GM21447 (cell line): ENCODE results near the gene CDH12.
A peak's percentile ranks its signal among the peaks of the same experiment; 100 is the strongest.
"Not testable (repeated sequence)": the region's sequence is repeated elsewhere in the genome, so short reads cannot be mapped to it uniquely, and the experiment has no call there.

Experiments used
- ATAC-seq: cut with Tn5 transposase; IDR thresholded peaks from one replicate; pipeline ENCODE4 v1.9.1; 2021; ENCODE audit not compliant: unreplicated experiment

The CDH12 gene

GRCh38 chr5:22057012-22057411 lies 796.1 kb downstream of the CDH12 start:
- ATAC-seq, result no peak

- no peak for ATAC-seq
These were observed 796.5 kb downstream of the CDH12 start for GRCh38 chr5:22056601-22057000.

GRCh38 chr5:22053195-22053594 lies 799.9 kb downstream of the CDH12 start:
- no peak for ATAC-seq

- ATAC-seq, result no peak
These were observed 801.3 kb downstream of the CDH12 start for GRCh38 chr5:22051881-22052280.

- ATAC-seq, result no peak
These were observed 802.2 kb downstream of the CDH12 start for GRCh38 chr5:22050931-22051330.

- ATAC-seq, result no peak
These were observed 808.9 kb downstream of the CDH12 start for GRCh38 chr5:22044229-22044628.

GRCh38 chr5:22036061-22036460 lies 817.1 kb downstream of the CDH12 start:
- no peak for ATAC-seq

- no peak for ATAC-seq
These were observed 820.1 kb downstream of the CDH12 start for GRCh38 chr5:22033066-22033465.

GRCh38 chr5:22023784-22024183 lies 829.4 kb downstream of the CDH12 start:
- no peak for ATAC-seq

- not testable (repeated sequence) for ATAC-seq
These were observed 840.3 kb downstream of the CDH12 start for GRCh38 chr5:22012893-22013292.

GRCh38 chr5:22010808-22011207 lies 842.3 kb downstream of the CDH12 start:
- ATAC-seq, result not testable (repeated sequence)

GRCh38 chr5:22001097-22001496 lies 852.0 kb downstream of the CDH12 start:
- ATAC-seq, result not testable (repeated sequence)

- not testable (repeated sequence) for ATAC-seq
These were observed 867.3 kb downstream of the CDH12 start for GRCh38 chr5:21985799-21986198.

- ATAC-seq, result not testable (repeated sequence)
These were observed 901.6 kb downstream of the CDH12 start for GRCh38 chr5:21951571-21951970.

- no peak for ATAC-seq
These were observed 922.0 kb downstream of the CDH12 start for GRCh38 chr5:21931116-21931515.

- peak; percentile 94 for ATAC-seq
These were observed 933.6 kb downstream of the CDH12 start for GRCh38 chr5:21919414-21920022.

GRCh38 chr5:21918451-21918850 lies 934.7 kb downstream of the CDH12 start:
- ATAC-seq, result no peak

- ATAC-seq, result no peak
These were observed 942.4 kb downstream of the CDH12 start for GRCh38 chr5:21910731-21911130.

GRCh38 chr5:21895766-21896350 lies 957.3 kb downstream of the CDH12 start:
- ATAC-seq, result no peak

GRCh38 chr5:21893161-21893560 lies 960.0 kb downstream of the CDH12 start:
- no peak for ATAC-seq

GRCh38 chr5:21889581-21889980 lies 963.6 kb downstream of the CDH12 start:
- no peak for ATAC-seq

- no peak for ATAC-seq
These were observed 970.9 kb downstream of the CDH12 start for GRCh38 chr5:21882074-21882745.
